Peyer's patch (tissue), 4 donors: ENCODE results near the gene ZNF692.

Experiments used
- CTCF ChIP-seq, 6 experiments: fragments of 450-650 bp in 4 of 6; fragments of 200-600 bp in 2 of 6; sonication (generic) in 1 of 6; IDR thresholded peaks; one replicate each; pipeline ENCODE4 v1.5.1; 2017 to 2019; ENCODE audit warnings: antibody characterized with exemption in 6 of 6, mild to moderate bottlenecking in 3 of 6, moderate library complexity in 1 of 6
- POLR2A ChIP-seq, 2 donors: fragments of 450-650 bp; IDR thresholded peaks; one replicate each; pipeline ENCODE4 v1.5.1; 2017; ENCODE audit warnings: antibody characterized with exemption in 2 of 2, mild to moderate bottlenecking in 2 of 2, moderate library complexity in 2 of 2

GRCh38 chr1:248815407-248816034 lies 43.4 kb downstream of the ZNF692 start:
- TF ChIP-seq CTCF (IDR thresholded peaks at IDR 0.05) (no peak), POLR2A (IDR thresholded peaks at IDR 0.05) (no peak)
